IMR-90 (cell line): ENCODE results near the gene LCE1B. TPM values are rescaled to one million over a fixed set of nuclear protein-coding genes. Genes with fewer than 3 reads are reported as not detected.

Source experiments
- ATAC-seq: fragments of 200-7000 bp; cut with Tn5 transposase; 2 replicates; pipeline ENCODE4 v1.9.1; 2020; ENCODE audit warnings: low read depth, mild to moderate bottlenecking, moderate library complexity
- BruUV-seq: library from RNA; stranded (reverse); fragments of 400-500 nt; replicated peaks from 2 replicates; lab custom pipeline; 2021; lab: Mats Ljungman, UMichigan
- CTCF ChIA-PET: fragments of 300-600 bp; formaldehyde crosslinking; extraction: SDS; loops from one replicate; lab custom pipeline; 2021; ENCODE audit warnings: antibody characterized with exemption; lab: Yijun Ruan, JAX
- POLR2A ChIA-PET: fragments of 300-600 bp; sonication (Branson Sonifier 250); formaldehyde crosslinking; loops from one replicate; lab custom pipeline; 2022; ENCODE audit warnings: antibody characterized with exemption; ENCODE audit not compliant: unreplicated experiment; lab: Charles Lee
- DNase-seq: peaks from one replicate; pipeline ENCODE4 v3.0.0; 2013
- H2AFZ ChIP-seq: replicated peaks from 2 replicates; pipeline ENCODE3; 2013; ENCODE audit warnings: low read length, mild to moderate bottlenecking; ENCODE audit not compliant: poor library complexity
- H2AK5ac ChIP-seq: 2 replicates; pipeline ENCODE4 v1.6.1; 2013; ENCODE audit warnings: low read depth, low read length, inconsistent platforms
- H2AK9ac ChIP-seq: replicated peaks from 2 replicates; pipeline ENCODE3; 2013; ENCODE audit warnings: mild to moderate bottlenecking, low read depth, low read length, moderate library complexity; ENCODE audit not compliant: poor library complexity
- H2BK120ac ChIP-seq: 2 replicates; pipeline ENCODE4 v1.6.1; 2013; ENCODE audit warnings: low read depth, low read length, inconsistent platforms
- H2BK15ac ChIP-seq: 3 replicates; pipeline ENCODE4 v1.6.1; 2013; ENCODE audit warnings: low read depth, low read length, inconsistent platforms
- H2BK20ac ChIP-seq: 2 replicates; pipeline ENCODE4 v1.6.1; 2013; ENCODE audit warnings: low read depth, mild to moderate bottlenecking, inconsistent platforms, low read length, moderate library complexity
- H2BK5ac ChIP-seq: 2 replicates; pipeline ENCODE4 v1.6.1; 2013; ENCODE audit warnings: mild to moderate bottlenecking, low read depth, low read length, inconsistent platforms; ENCODE audit not compliant: poor library complexity, severe bottlenecking
- H3K14ac ChIP-seq: replicated peaks from 2 replicates; pipeline ENCODE4 v1.6.1; 2013; ENCODE audit warnings: low read depth, low read length, inconsistent platforms
- H3K18ac ChIP-seq: 2 replicates; pipeline ENCODE4 v1.6.1; 2013; ENCODE audit warnings: low read depth, low read length, control low read depth
- H3K23ac ChIP-seq: 2 replicates; pipeline ENCODE4 v1.6.1; 2013; ENCODE audit warnings: low read depth, low read length, inconsistent platforms
- H3K27ac ChIP-seq: 2 replicates; pipeline ENCODE4 v1.5.1; 2013; ENCODE audit warnings: mild to moderate bottlenecking, control low read depth, low read length; ENCODE audit not compliant: insufficient read depth
- H3K27me3 ChIP-seq: 2 replicates; pipeline ENCODE4 v1.6.1; 2013; ENCODE audit warnings: low read length; ENCODE audit not compliant: control insufficient read depth, insufficient read depth
- H3K36me3 ChIP-seq: 2 replicates; pipeline ENCODE4 v1.6.1; 2013; ENCODE audit warnings: low read length, mixed read lengths; ENCODE audit not compliant: control insufficient read depth, insufficient read depth
- H3K4ac ChIP-seq: 2 replicates; pipeline ENCODE4 v1.6.1; 2013; ENCODE audit warnings: low read depth, low read length, inconsistent platforms
- H3K4me1 ChIP-seq: 2 replicates; pipeline ENCODE4 v1.6.1; 2013; ENCODE audit warnings: low read length, mixed read lengths; ENCODE audit not compliant: control insufficient read depth, insufficient read depth
- H3K4me2 ChIP-seq: 2 replicates; pipeline ENCODE4 v1.6.1; 2013; ENCODE audit warnings: low read depth, mild to moderate bottlenecking, control low read depth, low read length, moderate library complexity
- H3K4me3 ChIP-seq: 2 replicates; pipeline ENCODE4 v1.5.1; 2013; ENCODE audit warnings: low read depth, mild to moderate bottlenecking, control low read depth, low read length, moderate library complexity; ENCODE audit not compliant: insufficient read depth
- H3K56ac ChIP-seq: 2 replicates; pipeline ENCODE4 v1.6.1; 2013; ENCODE audit warnings: low read length, inconsistent platforms; ENCODE audit not compliant: insufficient read depth; ENCODE audit errors: extremely low read depth
- H3K79me1 ChIP-seq, 2 experiments: 2 replicates each; pipeline ENCODE4 v1.6.1; 2013; ENCODE audit warnings: low read length in 2 of 2, inconsistent platforms in 1 of 2, low read depth in 1 of 2
- H3K9ac ChIP-seq: 2 replicates; pipeline ENCODE4 v1.6.1; 2013; ENCODE audit warnings: low read depth, low read length, control low read depth
- H3K9me1 ChIP-seq: 2 replicates; pipeline ENCODE4 v1.6.1; 2013; ENCODE audit warnings: low read length, inconsistent platforms; ENCODE audit not compliant: insufficient read depth
- H3K9me3 ChIP-seq: 2 replicates; pipeline ENCODE4 v1.6.1; 2013; ENCODE audit warnings: low read length; ENCODE audit not compliant: control insufficient read depth, insufficient read depth
- H4K20me1 ChIP-seq: 2 replicates; pipeline ENCODE4 v1.6.1; 2013; ENCODE audit warnings: low read length, inconsistent platforms; ENCODE audit not compliant: insufficient read depth
- H4K5ac ChIP-seq: 2 replicates; pipeline ENCODE4 v1.6.1; 2013; ENCODE audit warnings: mild to moderate bottlenecking, low read depth, low read length, control low read depth
- H4K8ac ChIP-seq, 2 experiments: 2 replicates each; pipeline ENCODE4 v1.6.1; 2013; ENCODE audit warnings: low read depth in 2 of 2, low read length in 2 of 2, control low read depth in 1 of 2, inconsistent platforms in 1 of 2
- H4K91ac ChIP-seq: 2 replicates; pipeline ENCODE4 v1.6.1; 2013; ENCODE audit warnings: low read depth, low read length, inconsistent platforms; ENCODE audit not compliant: insufficient read depth
- CEBPB ChIP-seq: IDR thresholded peaks from 2 replicates; pipeline ENCODE4 v1.6.1; 2012; ENCODE audit warnings: low read depth, low read length, improper control_type of control experiment
- MAFK ChIP-seq: IDR thresholded peaks from 2 replicates; pipeline ENCODE4 v1.6.1; 2012; ENCODE audit warnings: low read depth, low read length, improper control_type of control experiment
- NFE2L2 ChIP-seq: fragments of 150-350 bp; IDR thresholded peaks from 2 replicates; pipeline ENCODE4 v1.6.1; 2016; ENCODE audit warnings: low read depth, mild to moderate bottlenecking, low read length
- RCOR1 ChIP-seq: IDR thresholded peaks from 2 replicates; pipeline ENCODE4 v1.6.1; 2012; ENCODE audit warnings: mild to moderate bottlenecking, low read length, improper control_type of control experiment; ENCODE audit not compliant: insufficient replicate concordance
- USF2 ChIP-seq: fragments of 150-350 bp; IDR thresholded peaks from 2 replicates; pipeline ENCODE4 v1.6.1; 2017; ENCODE audit warnings: mild to moderate bottlenecking, antibody characterized with exemption, low read length, low read depth
- whole genome bisulfite sequencing, 2 experiments: methylation state at CpG; one replicate each; pipeline versions ENCODE4 v1.1.5 to v1.1.7; 2013; ENCODE audit warnings: missing lambda C conversion rate in 2 of 2; ENCODE audit not compliant: insufficient read length in 1 of 2; ENCODE audit errors: extremely low coverage in 2 of 2; 5-methylcytosine and 5-hydroxymethylcytosine counted together
- dilution Hi-C: fragments of 300-500 bp; cut with HindIII; formaldehyde crosslinking; loops from one replicate; pipeline ENCODE4 v1.14.3; 2018; ENCODE audit warnings: low sequenced_read_pairs; ENCODE audit not compliant: unreplicated experiment
- in situ Hi-C: fragments of 300-500 bp; cut with MboI; formaldehyde crosslinking; loops from 3 replicates; pipeline ENCODE4 v1.14.3; 2019; ENCODE audit warnings: low sequenced_read_pairs, inconsistent platforms, mixed read lengths
- intact Hi-C: fragments of 100-400 bp; cut with micrococcal nuclease; formaldehyde crosslinking; loops from 2 replicates; pipeline ENCODE4 v1.10.0; 2022
- polyA plus RNA-seq, 3 experiments: library from polyadenylated mRNA; depleted of rRNA; stranded (reverse); fragments of >200 nt; gene quantifications; 2 replicates each; pipeline ENCODE4 v1.2.3, GENCODE V29; 2012; ENCODE audit warnings: low replicate concordance in 1 of 3
- total RNA-seq: library from RNA; depleted of rRNA; stranded (reverse); fragments of >200 nt; gene quantifications from 2 replicates; pipeline ENCODE4 v1.2.3, GENCODE V29; 2012; rRNA removed

The LCE1B gene
- total and polyA plus RNA-seq, 2 of the 4 experiments (the other 2 are of a cell fraction): not detected

GRCh38 chr1:152861374-152861773 is 49.6 kb downstream of the LCE1B start:
- Histone ChIP-seq H3K18ac (no peak overlapping the region), H3K27ac (no peak overlapping the region), H2BK120ac (no peak overlapping the region), H2BK20ac (no peak overlapping the region), H4K20me1 (no peaks in the 10 kb centered on the region), H3K9me1 (no peaks in the 10 kb centered on the region), H2AFZ (no peak overlapping the region), H3K23ac (no peak overlapping the region), H4K5ac (no peak overlapping the region), H3K79me1 (no peaks in the 10 kb centered on the region), H4K91ac (no peak overlapping the region), H3K4me3 (no peak overlapping the region), H2BK5ac (no peak overlapping the region), H2BK15ac (no peak overlapping the region), H3K4ac (no peak overlapping the region), H3K9ac (no peak overlapping the region), H3K4me1 (no peaks in the 10 kb centered on the region), H3K14ac (no peak overlapping the region), H2AK5ac (no peak overlapping the region), H3K27me3 (no peaks in the 10 kb centered on the region), H2AK9ac (no peak overlapping the region), H4K8ac (no peak overlapping the region), H3K56ac (no peak overlapping the region), H3K9me3 (no peaks in the 10 kb centered on the region), H3K36me3 (no peaks in the 10 kb centered on the region), H3K4me2 (no peak overlapping the region)
- in situ Hi-C loops: no loop called here
- no peak for TF ChIP-seq USF2
- TF ChIP-seq RCOR1: no peak
- TF ChIP-seq MAFK: no peak
- TF ChIP-seq NFE2L2: no peak
- TF ChIP-seq CEBPB: no peak
- DNase-seq: no peak
- ATAC-seq: no peak
- ChIA-PET CTCF (no interaction called here), POLR2A (no interaction called here)
- no CpG with 5 or more reads among the region's 4 CpGs for WGBS, 2 experiments
- intact Hi-C loops: no loop called here
- dilution Hi-C loops: no loop called here
- no TSS peak for BruUV-seq

Other genes with a start within 250 kb of the LCE1B start
- gene LCE3E, start 245.2 kb upstream of the LCE1B start, total RNA-seq: not detected in 2 replicates
- not detected in 2 replicates for gene LCE3E, start 245.2 kb upstream of the LCE1B start, polyA plus RNA-seq (2012; rRNA removed)
- not detected in 2 replicates for gene LCE3D, start 231.5 kb upstream of the LCE1B start, total RNA-seq
- not detected in 2 replicates for gene LCE3D, start 231.5 kb upstream of the LCE1B start, polyA plus RNA-seq (2012; rRNA removed)
- not detected in 2 replicates for gene LCE3C, start 211.7 kb upstream of the LCE1B start, total RNA-seq
- gene LCE3C, start 211.7 kb upstream of the LCE1B start, polyA plus RNA-seq (2012; rRNA removed): not detected in 2 replicates
- not detected in 2 replicates for gene LCE3B, start 198.2 kb upstream of the LCE1B start, total RNA-seq
- not detected in 2 replicates for gene LCE3B, start 198.2 kb upstream of the LCE1B start, polyA plus RNA-seq (2012; rRNA removed)
- not detected in 2 replicates for gene LCE3A, start 188.9 kb upstream of the LCE1B start, total RNA-seq
- not detected in 2 replicates for gene LCE3A, start 188.9 kb upstream of the LCE1B start, polyA plus RNA-seq (2012; rRNA removed)
- gene LCE2D, start 148.6 kb upstream of the LCE1B start, total RNA-seq: not detected in 2 replicates
- gene LCE2D, start 148.6 kb upstream of the LCE1B start, polyA plus RNA-seq (2012; rRNA removed): not detected in 2 replicates
- not detected in 2 replicates for gene LCE2C, start 136.7 kb upstream of the LCE1B start, total RNA-seq
- gene LCE2C, start 136.7 kb upstream of the LCE1B start, polyA plus RNA-seq (2012; rRNA removed): not detected in 2 replicates
- gene LCE2B, start 125.8 kb upstream of the LCE1B start, total RNA-seq: not detected in 2 replicates
- not detected in 2 replicates for gene LCE2B, start 125.8 kb upstream of the LCE1B start, polyA plus RNA-seq (2012; rRNA removed)
- not detected in 2 replicates for gene LCE2A, start 113.6 kb upstream of the LCE1B start, total RNA-seq
- 0.24 and 0.50 TPM in 2 replicates for gene LCE2A, start 113.6 kb upstream of the LCE1B start, polyA plus RNA-seq (2012; rRNA removed)
- not detected in 2 replicates for gene LCE4A, start 103.8 kb upstream of the LCE1B start, total RNA-seq
- gene LCE4A, start 103.8 kb upstream of the LCE1B start, polyA plus RNA-seq (2012; rRNA removed): not detected in 2 replicates
- gene KPRP, start 53.9 kb upstream of the LCE1B start, total RNA-seq: not detected in 2 replicates
- not detected in 2 replicates for gene KPRP, start 53.9 kb upstream of the LCE1B start, polyA plus RNA-seq (2012; rRNA removed)
- not detected in 2 replicates for gene LCE1F, start 36.8 kb upstream of the LCE1B start, total RNA-seq
- not detected in 2 replicates for gene LCE1F, start 36.8 kb upstream of the LCE1B start, polyA plus RNA-seq (2012; rRNA removed)
- not detected in 2 replicates for gene LCE1E, start 25.7 kb upstream of the LCE1B start, total RNA-seq
- gene LCE1E, start 25.7 kb upstream of the LCE1B start, polyA plus RNA-seq (2012; rRNA removed): not detected in 2 replicates
- not detected in 2 replicates for gene LCE1D, start 15.2 kb upstream of the LCE1B start, total RNA-seq
- gene LCE1D, start 15.2 kb upstream of the LCE1B start, polyA plus RNA-seq (2012; rRNA removed): not detected in 2 replicates
- not detected in 2 replicates for gene LCE1C, start 5.3 kb upstream of the LCE1B start, total RNA-seq
- gene LCE1C, start 5.3 kb upstream of the LCE1B start, polyA plus RNA-seq (2012; rRNA removed): not detected in 2 replicates
- gene LCE1A, start 15.5 kb downstream of the LCE1B start, total RNA-seq: not detected in 2 replicates
- gene LCE1A, start 15.5 kb downstream of the LCE1B start, polyA plus RNA-seq (2012; rRNA removed): not detected in 2 replicates
- gene LCE6A, start 30.9 kb downstream of the LCE1B start, total RNA-seq: not detected in 2 replicates
- not detected in 2 replicates for gene LCE6A, start 30.9 kb downstream of the LCE1B start, polyA plus RNA-seq (2012; rRNA removed)
- not detected in 2 replicates for gene LCE7A, start 48.0 kb downstream of the LCE1B start, total RNA-seq
- gene LCE7A, start 48.0 kb downstream of the LCE1B start, polyA plus RNA-seq (2012; rRNA removed): not detected in 2 replicates
- not detected in 2 replicates for gene SMCP, start 66.4 kb downstream of the LCE1B start, total RNA-seq
- gene SMCP, start 66.4 kb downstream of the LCE1B start, polyA plus RNA-seq (2012; rRNA removed): not detected in 2 replicates
- not detected in 2 replicates for gene IVL, start 96.6 kb downstream of the LCE1B start, total RNA-seq
- gene IVL, start 96.6 kb downstream of the LCE1B start, polyA plus RNA-seq (2012; rRNA removed): not detected in 2 replicates
- not detected in 2 replicates for gene SPRR5, start 135.2 kb downstream of the LCE1B start, total RNA-seq
- not detected in 2 replicates for gene SPRR5, start 135.2 kb downstream of the LCE1B start, polyA plus RNA-seq (2012; rRNA removed)
- not detected in 2 replicates for gene SPRR4, start 158.7 kb downstream of the LCE1B start, total RNA-seq
- not detected in 2 replicates for gene SPRR4, start 158.7 kb downstream of the LCE1B start, polyA plus RNA-seq (2012; rRNA removed)
- gene SPRR1A, start 172.1 kb downstream of the LCE1B start, total RNA-seq: not detected in 2 replicates
- not detected in 2 replicates for gene SPRR1A, start 172.1 kb downstream of the LCE1B start, polyA plus RNA-seq (2012; rRNA removed)
- not detected in 2 replicates for gene SPRR3, start 189.8 kb downstream of the LCE1B start, total RNA-seq
- not detected in 2 replicates for gene SPRR3, start 189.8 kb downstream of the LCE1B start, polyA plus RNA-seq (2012; rRNA removed)
- not detected in 2 replicates for gene SPRR1B, start 219.2 kb downstream of the LCE1B start, total RNA-seq
- gene SPRR1B, start 219.2 kb downstream of the LCE1B start, polyA plus RNA-seq (2012; rRNA removed): not detected in 2 replicates
- not detected in 2 replicates for gene SPRR2D, start 229.1 kb downstream of the LCE1B start, total RNA-seq
- gene SPRR2D, start 229.1 kb downstream of the LCE1B start, polyA plus RNA-seq (2012; rRNA removed): not detected in 2 replicates
- gene SPRR2A, start 245.5 kb downstream of the LCE1B start, total RNA-seq: not detected in 2 replicates
- gene SPRR2A, start 245.5 kb downstream of the LCE1B start, polyA plus RNA-seq (2012; rRNA removed): not detected in 2 replicates